SIG-M5 (cell line): Measurements from ENCODE around the gene MACROD2.

Experiments
- DNase-seq: peaks from one replicate; lab custom pipeline; 2025; lab: John Stamatoyannopoulos, UW

The MACROD2 gene

GRCh38 chr20:14820771-14821170, 825.5 kb downstream of the MACROD2 start:
- DNase-seq = no peak

GRCh38 chr20:14821251-14821650, 825.9 kb downstream of the MACROD2 start:
- no peak for DNase-seq

GRCh38 chr20:14824996-14825395, 829.7 kb downstream of the MACROD2 start:
- no peak for DNase-seq

GRCh38 chr20:14826543-14827313, 831.4 kb downstream of the MACROD2 start:
- DNase-seq = no peak

GRCh38 chr20:14828459-14828858, 833.1 kb downstream of the MACROD2 start:
- no peak for DNase-seq

- DNase-seq = no peak
These were observed 834.6 kb downstream of the MACROD2 start for GRCh38 chr20:14829906-14830305.

GRCh38 chr20:14830466-14830865, 835.1 kb downstream of the MACROD2 start:
- DNase-seq = no peak

- DNase-seq = no peak
These were observed 835.6 kb downstream of the MACROD2 start for GRCh38 chr20:14830899-14831298.

GRCh38 chr20:14832630-14833029, 837.3 kb downstream of the MACROD2 start:
- DNase-seq = no peak

GRCh38 chr20:14838663-14839628, 843.6 kb downstream of the MACROD2 start:
- DNase-seq = no peak

- no peak for DNase-seq
These were observed 850.2 kb downstream of the MACROD2 start for GRCh38 chr20:14845199-14846160.

GRCh38 chr20:14848806-14849205, 853.5 kb downstream of the MACROD2 start:
- no peak for DNase-seq

GRCh38 chr20:14853079-14853478, 857.8 kb downstream of the MACROD2 start:
- DNase-seq = no peak

GRCh38 chr20:14855171-14855570, 859.9 kb downstream of the MACROD2 start:
- DNase-seq = no peak

GRCh38 chr20:14859627-14860026, 864.3 kb downstream of the MACROD2 start:
- no peak for DNase-seq

GRCh38 chr20:14860410-14860814, 865.1 kb downstream of the MACROD2 start:
- DNase-seq = no peak

GRCh38 chr20:14861028-14861699, 865.8 kb downstream of the MACROD2 start:
- no peak for DNase-seq

GRCh38 chr20:14865169-14865568, 869.9 kb downstream of the MACROD2 start:
- DNase-seq = no peak

GRCh38 chr20:14865731-14866130, 870.4 kb downstream of the MACROD2 start:
- DNase-seq = no peak

- no peak for DNase-seq
These were observed 871.7 kb downstream of the MACROD2 start for GRCh38 chr20:14866841-14867514.
